BE2C (cell line): ENCODE results near the gene DLAT.
"Not testable (repeated sequence)": the region's sequence is repeated elsewhere in the genome, so short reads cannot be mapped to it uniquely, and the experiment has no call there.

ENCODE experiments used
- DNase-seq: peaks from one replicate; pipeline ENCODE4 v3.0.0-alpha.2; 2020
- H3K27me3 ChIP-seq: fragments of 250-450 bp; sonication (Bioruptor Pico); 2 replicates; pipeline ENCODE4 v1.5.1; 2020; ENCODE audit warnings: mild to moderate bottlenecking
- H3K36me3 ChIP-seq: fragments of 250-450 bp; sonication (Bioruptor Pico); 2 replicates; pipeline ENCODE4 v1.5.1; 2020; ENCODE audit warnings: mild to moderate bottlenecking
- H3K4me1 ChIP-seq: fragments of 250-450 bp; sonication (Bioruptor Pico); 2 replicates; pipeline ENCODE4 v1.5.1; 2020
- H3K4me3 ChIP-seq: 2 replicates; pipeline ENCODE4 v1.5.1; 2011; ENCODE audit warnings: low read depth, low read length
- H3K9me3 ChIP-seq: fragments of 250-450 bp; sonication (Bioruptor Pico); 2 replicates; pipeline ENCODE4 v1.5.1; 2020
- TF ChIP-seq, protein P1 (sequence below): IDR thresholded peaks from 2 replicates; pipeline ENCODE4 v1.5.1; 2012; ENCODE audit warnings: mild to moderate bottlenecking, low read depth, low read length

Gene DLAT

GRCh38 chr11:112086422-112087191 is 61.4 kb downstream of the DLAT start, which contains the start of the genes SDHD and TIMM8B:
SDHD (plus strand) TSS chr11:112086873; CDS start chr11:112086908, 35 bp downstream.
TIMM8B (minus strand) TSS chr11:112086756; CDS start chr11:112086723, 33 bp downstream.
- no peaks in the 10 kb centered on the region for H3K27me3 ChIP-seq
- H3K36me3 ChIP-seq = peaks cover 79% of the 10 kb centered on the region
- H3K4me3 ChIP-seq = peak within 1 kb of the TSS; percentile 91
- peak; percentile 95 for DNase-seq
- TF ChIP-seq, protein P1, sequence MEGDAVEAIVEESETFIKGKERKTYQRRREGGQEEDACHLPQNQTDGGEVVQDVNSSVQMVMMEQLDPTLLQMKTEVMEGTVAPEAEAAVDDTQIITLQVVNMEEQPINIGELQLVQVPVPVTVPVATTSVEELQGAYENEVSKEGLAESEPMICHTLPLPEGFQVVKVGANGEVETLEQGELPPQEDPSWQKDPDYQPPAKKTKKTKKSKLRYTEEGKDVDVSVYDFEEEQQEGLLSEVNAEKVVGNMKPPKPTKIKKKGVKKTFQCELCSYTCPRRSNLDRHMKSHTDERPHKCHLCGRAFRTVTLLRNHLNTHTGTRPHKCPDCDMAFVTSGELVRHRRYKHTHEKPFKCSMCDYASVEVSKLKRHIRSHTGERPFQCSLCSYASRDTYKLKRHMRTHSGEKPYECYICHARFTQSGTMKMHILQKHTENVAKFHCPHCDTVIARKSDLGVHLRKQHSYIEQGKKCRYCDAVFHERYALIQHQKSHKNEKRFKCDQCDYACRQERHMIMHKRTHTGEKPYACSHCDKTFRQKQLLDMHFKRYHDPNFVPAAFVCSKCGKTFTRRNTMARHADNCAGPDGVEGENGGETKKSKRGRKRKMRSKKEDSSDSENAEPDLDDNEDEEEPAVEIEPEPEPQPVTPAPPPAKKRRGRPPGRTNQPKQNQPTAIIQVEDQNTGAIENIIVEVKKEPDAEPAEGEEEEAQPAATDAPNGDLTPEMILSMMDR = peak; percentile 25; the same call in 1 of the 2 replicates
- H3K4me1 ChIP-seq = no peaks in the 10 kb centered on the region; the same call in 1 of the 2 replicates
- H3K9me3 ChIP-seq = no peaks in the 10 kb centered on the region

- no peak for DNase-seq
- Histone ChIP-seq H3K4me1 (no peaks in the 10 kb centered on the region; the same call in 1 of the 2 replicates), H3K9me3 (no peaks in the 10 kb centered on the region), H3K36me3 (peaks cover 79% of the 10 kb centered on the region), H3K4me3 (peak overlapping the region; percentile 91), H3K27me3 (no peaks in the 10 kb centered on the region)
- TF ChIP-seq, protein P1 = no peak
Measured at GRCh38 chr11:112087212-112087611, 62.0 kb downstream of the DLAT start.

DNA sequence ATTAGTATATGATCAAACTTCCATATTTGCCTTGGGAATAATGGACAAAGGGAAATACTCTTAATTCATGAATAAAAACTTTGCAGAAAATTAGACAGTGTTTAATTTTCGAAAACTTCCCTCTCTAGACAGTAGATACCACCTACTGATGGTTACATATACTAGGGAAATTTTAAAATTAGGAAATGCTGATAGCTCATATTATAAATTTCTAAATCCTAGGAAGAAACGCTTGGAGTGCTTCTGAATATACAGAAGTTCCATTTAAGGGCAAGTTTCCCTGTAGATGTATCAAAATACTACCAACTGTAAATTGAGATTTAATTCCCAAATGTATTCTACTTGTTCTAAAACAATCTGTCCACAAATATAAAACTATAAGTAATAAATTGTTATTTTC is 70.1 kb downstream of the DLAT start:
- H3K4me1 ChIP-seq, DNase-seq, H3K4me3 ChIP-seq, H3K9me3 ChIP-seq, H3K27me3 ChIP-seq: not testable (repeated sequence)
- H3K36me3 ChIP-seq = peaks cover 49% of the 10 kb centered on the region

DNA sequence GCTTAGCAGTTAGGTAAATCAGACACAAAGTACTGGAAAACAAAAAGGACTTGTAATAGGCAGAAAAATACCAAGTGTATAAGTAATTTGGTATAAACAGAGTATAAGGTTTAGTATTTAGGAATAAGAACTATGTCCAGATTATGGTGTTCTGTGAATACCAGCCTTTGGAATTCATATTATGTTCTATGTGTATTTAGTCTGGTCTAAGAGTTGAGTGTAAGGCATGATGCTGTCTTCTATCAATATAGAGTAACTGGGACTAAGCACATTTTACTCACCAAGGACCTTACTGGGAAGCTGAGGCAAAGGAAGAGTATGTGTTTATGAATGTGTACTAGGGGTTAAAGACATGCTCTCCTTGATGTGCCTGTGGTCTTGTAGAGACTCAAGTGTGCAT is 71.0 kb downstream of the DLAT start:
- DNase-seq = no peak
- H3K4me3 ChIP-seq = no peak overlapping the region
- H3K36me3 ChIP-seq = peaks cover 42% of the 10 kb centered on the region
- no peaks in the 10 kb centered on the region for H3K27me3 ChIP-seq
- H3K4me1 ChIP-seq = no peaks in the 10 kb centered on the region
- TF ChIP-seq, protein P1 = no peak
- H3K9me3 ChIP-seq = no peaks in the 10 kb centered on the region

DNA sequence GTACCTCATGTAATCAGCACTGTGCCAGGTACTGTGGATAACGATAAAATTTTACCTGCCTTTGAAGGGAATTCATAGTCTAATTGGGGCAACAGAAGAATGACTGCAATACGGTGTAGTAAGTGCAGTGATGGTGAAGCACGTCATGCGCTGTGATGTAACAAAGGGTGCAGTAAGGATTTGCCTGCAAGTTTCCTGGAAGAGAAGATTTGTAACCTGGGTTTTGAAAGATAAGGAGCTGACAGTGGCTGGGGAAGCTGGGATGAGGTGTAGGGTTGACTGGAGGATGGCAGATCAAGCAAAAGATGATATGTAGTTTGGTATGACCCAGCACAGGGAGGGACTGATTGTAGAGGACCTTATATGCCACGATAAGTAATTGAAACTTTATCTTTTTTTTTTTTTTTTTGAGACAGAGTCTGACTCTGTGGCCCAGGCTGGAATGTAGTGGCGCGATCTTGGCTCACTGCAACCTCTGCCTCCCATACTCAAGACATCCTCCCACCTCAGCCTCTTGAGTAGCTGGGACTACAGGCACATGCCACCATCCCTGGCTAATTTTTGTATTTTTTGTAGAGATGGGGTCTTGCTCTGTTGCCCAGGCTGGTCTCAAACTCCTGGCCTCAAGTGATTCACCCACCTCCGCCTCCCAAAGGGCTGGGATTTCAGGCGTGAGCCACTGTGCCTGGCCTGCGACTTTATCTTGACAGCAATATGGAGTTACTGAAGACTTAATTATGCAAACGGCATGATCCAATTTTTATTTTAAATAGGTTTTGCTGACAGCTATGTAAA is 72.7 kb downstream of the DLAT start:
- DNase-seq = no peak
- Histone ChIP-seq H3K9me3 (no peaks in the 10 kb centered on the region), H3K4me1 (no peaks in the 10 kb centered on the region), H3K4me3 (no peak overlapping the region), H3K27me3 (no peaks in the 10 kb centered on the region), H3K36me3 (peaks cover 26% of the 10 kb centered on the region)
- TF ChIP-seq, protein P1 = no peak

DNA sequence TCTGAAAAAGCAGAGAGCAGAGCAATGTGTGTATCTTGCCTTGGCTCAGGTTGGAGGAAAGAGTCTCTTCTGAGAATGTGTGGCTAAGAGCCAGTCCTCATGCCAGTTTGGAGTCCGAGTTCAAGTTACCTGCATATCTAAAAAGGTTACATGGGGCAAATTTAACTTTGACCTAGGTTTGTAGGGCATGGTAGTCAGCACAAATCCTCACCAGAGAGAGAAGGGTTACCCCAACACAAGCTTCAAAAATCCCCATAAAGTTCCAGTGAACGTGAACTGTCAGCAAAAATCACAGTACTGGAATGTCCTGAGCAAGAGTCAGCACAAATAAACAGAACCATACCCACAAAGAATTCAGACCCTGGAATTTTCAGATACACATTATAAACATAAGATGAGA is 75.3 kb downstream of the DLAT start:
- H3K9me3 ChIP-seq = no peaks in the 10 kb centered on the region
- no peak for DNase-seq
- no peaks in the 10 kb centered on the region for H3K4me1 ChIP-seq
- H3K36me3 ChIP-seq = peaks cover 8% of the 10 kb centered on the region
- TF ChIP-seq, protein P1 = no peak
- H3K4me3 ChIP-seq = no peak overlapping the region
- H3K27me3 ChIP-seq = no peaks in the 10 kb centered on the region
